ENCODE measurements around the gene MAN2B2. TPM values are rescaled to one million over a fixed set of nuclear protein-coding genes. Genes with fewer than 3 reads are reported as not detected.

The MAN2B2 gene
- total RNA-seq, 4 donors from 2014 or later = 14.1 to 33.7 (median 27.0) TPM

DNA sequence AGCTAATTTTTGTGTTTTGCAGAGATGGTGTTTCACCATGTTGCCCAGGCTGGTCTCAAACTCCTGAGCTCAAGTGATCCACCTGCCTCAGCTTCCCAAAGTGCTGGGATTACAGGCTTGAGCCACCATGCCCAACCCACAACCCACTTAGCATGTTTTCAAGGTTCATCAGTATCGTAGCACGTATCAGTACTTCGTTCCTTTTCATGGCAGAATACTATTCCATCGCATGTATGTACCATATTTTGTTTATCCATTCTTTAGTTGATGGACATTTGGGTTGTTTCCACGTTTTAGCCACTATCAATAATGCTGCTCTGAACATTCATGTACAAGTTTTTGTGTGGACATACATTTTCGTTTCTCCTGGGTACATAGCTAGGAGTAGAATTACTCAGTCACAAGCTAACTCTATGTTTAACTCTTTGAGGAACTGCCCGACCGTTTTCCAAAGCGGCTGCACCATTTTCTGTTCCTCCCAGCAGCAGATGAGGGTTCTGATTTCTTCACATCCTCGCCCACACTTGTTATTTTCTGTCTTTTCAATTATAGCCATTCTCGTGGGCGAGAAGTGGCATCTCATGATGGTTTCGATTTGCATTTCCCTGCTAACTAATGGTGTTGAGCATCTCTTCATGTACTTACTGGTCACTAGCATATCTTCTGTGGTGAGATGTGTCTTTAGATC is 32.5 kb downstream of the MAN2B2 start:
- TF ChIP-seq, protein P1, sequence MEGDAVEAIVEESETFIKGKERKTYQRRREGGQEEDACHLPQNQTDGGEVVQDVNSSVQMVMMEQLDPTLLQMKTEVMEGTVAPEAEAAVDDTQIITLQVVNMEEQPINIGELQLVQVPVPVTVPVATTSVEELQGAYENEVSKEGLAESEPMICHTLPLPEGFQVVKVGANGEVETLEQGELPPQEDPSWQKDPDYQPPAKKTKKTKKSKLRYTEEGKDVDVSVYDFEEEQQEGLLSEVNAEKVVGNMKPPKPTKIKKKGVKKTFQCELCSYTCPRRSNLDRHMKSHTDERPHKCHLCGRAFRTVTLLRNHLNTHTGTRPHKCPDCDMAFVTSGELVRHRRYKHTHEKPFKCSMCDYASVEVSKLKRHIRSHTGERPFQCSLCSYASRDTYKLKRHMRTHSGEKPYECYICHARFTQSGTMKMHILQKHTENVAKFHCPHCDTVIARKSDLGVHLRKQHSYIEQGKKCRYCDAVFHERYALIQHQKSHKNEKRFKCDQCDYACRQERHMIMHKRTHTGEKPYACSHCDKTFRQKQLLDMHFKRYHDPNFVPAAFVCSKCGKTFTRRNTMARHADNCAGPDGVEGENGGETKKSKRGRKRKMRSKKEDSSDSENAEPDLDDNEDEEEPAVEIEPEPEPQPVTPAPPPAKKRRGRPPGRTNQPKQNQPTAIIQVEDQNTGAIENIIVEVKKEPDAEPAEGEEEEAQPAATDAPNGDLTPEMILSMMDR (IDR thresholded peaks at IDR 0.05) = no peak
- no peak for TF ChIP-seq POLR2A (IDR thresholded peaks at IDR 0.05)
- DNase-seq (ENCODE audit: low spot score in 2 of 2) = no peak
- no peak overlapping the region for H3K4me3 ChIP-seq (ENCODE audit: low read depth, poor library complexity, severe bottlenecking)
- 95% methylated on average over 13 of the region's 13 CpGs for WGBS, 2 donors
- intact Hi-C loops (cut with DNase I; ENCODE audit: low total_unique reads) = no loop called here

DNA sequence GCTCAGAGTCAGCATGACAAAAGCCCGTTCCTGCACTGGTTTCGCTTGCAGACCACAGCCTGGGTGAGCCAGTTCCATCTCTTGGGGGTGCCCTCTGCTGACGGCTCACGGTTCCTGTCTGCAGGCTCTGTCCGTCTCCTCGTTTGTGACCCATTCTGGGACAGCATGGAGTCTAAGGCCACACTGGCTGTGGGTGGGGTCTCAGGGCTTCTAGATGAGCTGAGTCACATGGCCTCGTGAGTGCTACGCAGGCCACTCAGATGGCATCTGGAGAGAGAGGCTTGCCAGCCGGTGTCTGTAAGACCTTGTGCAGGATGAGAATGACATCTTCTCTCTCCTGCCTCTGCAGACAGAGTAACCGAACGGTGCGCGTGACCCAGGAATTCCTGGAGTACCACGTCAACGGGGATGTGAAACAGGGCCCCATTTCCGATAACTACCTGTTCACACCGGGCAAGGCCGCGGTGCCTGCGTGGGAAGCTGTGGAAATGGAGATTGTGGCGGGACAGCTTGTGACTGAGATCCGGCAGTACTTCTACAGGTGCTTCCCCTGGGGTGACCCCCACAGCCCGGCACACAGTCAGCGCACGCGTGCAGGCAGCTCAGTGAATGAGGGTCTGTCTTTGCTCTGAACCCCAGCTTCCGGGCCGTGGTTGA is 33.9 kb downstream of the MAN2B2 start:
- TF ChIP-seq, protein P1 (IDR thresholded peaks at IDR 0.05) = no peak
- no peak for TF ChIP-seq POLR2A (IDR thresholded peaks at IDR 0.05)
- WGBS, 2 donors = 89% methylated on average over 28 of the region's 28 CpGs
- intact Hi-C loops (cut with DNase I; ENCODE audit: low total_unique reads) = no loop called here
- DNase-seq (ENCODE audit: low spot score in 2 of 2) = no peak
- H3K4me3 ChIP-seq (ENCODE audit: low read depth, poor library complexity, severe bottlenecking) = no peak overlapping the region

DNA sequence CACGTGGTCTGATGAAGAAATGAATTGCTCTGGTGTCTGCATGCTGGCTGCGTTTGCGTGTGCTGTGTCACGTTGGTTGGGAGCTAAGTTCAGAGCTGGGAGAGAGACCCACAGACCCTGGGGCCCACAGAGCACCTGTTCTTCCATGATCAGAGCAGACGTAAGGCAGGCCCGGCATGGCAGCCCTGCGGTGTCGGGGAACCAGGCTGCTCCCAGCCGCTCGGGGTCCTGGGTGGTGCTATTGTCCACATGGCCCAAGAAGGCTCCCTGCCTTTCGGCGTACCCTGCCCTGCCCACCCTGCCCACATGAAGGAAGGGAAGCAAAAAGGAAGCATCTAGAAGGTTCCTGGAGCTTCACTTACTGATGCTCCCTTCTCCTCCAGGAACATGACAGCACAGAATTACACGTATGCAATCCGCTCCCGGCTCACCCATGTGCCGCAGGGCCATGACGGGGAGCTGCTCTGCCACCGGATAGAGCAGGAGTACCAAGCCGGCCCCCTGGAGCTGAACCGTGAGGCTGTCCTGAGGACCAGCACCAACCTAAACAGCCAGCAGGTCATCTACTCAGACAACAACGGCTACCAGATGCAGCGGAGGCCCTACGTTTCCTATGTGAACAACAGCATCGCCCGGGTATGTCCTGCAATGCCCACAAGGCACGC is 34.6 kb downstream of the MAN2B2 start:
- WGBS, 2 donors = 93 to 95% methylated on average over 26 of the region's 26 CpGs
- DNase-seq (ENCODE audit: low spot score in 2 of 2) = no peak
- no peak for TF ChIP-seq POLR2A (IDR thresholded peaks at IDR 0.05)
- TF ChIP-seq, protein P1 (IDR thresholded peaks at IDR 0.05) = no peak
- intact Hi-C loops (cut with DNase I; ENCODE audit: low total_unique reads) = no loop called here
- H3K4me3 ChIP-seq (ENCODE audit: low read depth, poor library complexity, severe bottlenecking) = no peak overlapping the region

DNA sequence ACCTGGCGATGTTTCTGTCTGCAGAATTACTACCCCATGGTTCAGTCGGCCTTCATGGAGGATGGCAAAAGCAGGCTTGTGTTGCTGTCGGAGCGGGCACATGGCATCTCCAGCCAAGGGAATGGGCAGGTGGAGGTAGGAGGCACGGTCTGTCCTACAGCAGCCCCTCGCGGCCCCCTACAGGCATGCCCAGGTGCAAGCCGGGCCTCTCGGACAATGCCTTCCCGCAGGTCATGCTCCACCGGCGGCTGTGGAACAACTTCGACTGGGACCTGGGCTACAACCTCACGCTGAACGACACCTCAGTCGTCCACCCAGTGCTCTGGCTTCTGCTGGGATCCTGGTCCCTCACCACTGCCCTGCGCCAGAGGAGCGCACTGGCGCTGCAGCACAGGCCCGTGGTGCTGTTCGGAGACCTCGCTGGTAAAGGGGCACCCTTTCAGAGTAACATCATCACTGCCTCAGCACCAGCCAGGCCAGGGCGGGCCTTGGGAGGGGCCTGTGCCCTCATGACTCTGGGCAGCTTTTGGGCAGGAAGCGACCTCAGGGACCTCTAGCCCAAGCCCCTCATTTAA is 36.0 kb downstream of the MAN2B2 start:
- TF ChIP-seq, protein P1 (IDR thresholded peaks at IDR 0.05) = no peak
- TF ChIP-seq POLR2A (IDR thresholded peaks at IDR 0.05) = no peak
- no peak overlapping the region for H3K4me3 ChIP-seq (ENCODE audit: low read depth, poor library complexity, severe bottlenecking)
- DNase-seq (ENCODE audit: low spot score in 2 of 2) = no peak
- intact Hi-C loops (cut with DNase I; ENCODE audit: low total_unique reads) = no loop called here
- 96 to 97% methylated on average over 14 to 24 of the region's 24 CpGs for WGBS, 2 donors

DNA sequence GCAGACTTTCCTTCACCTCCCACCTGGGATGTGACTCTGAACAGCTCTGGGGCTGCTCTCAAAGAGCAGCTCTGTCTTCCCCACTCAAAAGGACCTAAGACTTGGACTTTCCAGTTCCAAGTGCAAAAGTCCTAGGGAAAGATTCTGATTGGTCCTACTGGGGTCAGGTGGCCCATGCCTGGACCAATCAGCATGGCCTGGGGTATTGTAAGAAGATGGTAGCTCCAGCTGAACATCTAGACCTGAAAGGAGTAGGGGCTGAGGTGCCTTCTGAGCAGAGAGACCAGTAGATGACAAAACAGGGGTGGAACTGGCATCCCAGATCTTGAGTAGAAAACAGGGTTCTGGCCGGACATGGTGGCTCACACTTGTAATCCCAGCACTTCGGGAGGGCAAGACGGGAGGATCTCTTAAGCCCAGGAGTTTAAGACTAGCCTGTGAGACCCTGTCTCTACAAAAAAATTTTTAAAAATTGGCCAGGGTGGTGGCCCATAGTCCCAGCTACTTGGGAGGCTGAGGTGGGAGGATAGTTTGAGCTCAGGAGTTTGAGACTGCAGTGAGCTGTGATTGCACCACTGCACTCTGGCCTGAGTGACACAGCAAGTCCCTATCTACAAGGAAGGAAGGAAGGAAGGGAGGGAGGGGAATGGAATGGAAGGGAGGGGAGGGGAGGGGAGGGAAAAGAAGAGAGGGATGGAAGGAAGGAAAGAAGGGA is 38.1 kb downstream of the MAN2B2 start:
- no peak overlapping the region for H3K4me3 ChIP-seq (ENCODE audit: low read depth, poor library complexity, severe bottlenecking)
- DNase-seq (ENCODE audit: low spot score in 2 of 2) = no peak
- WGBS, 2 donors = 90 to 96% methylated on average over 3 of the region's 3 CpGs

More for the DNA sequence above, 38.1 kb downstream of the MAN2B2 start:
- intact Hi-C loops (cut with DNase I; ENCODE audit: low total_unique reads) = no loop called here
- no peak for TF ChIP-seq POLR2A (IDR thresholded peaks at IDR 0.05)
- TF ChIP-seq, protein P1 (IDR thresholded peaks at IDR 0.05) = no peak

All from lower leg skin (tissue), 4 donors.